ENCODE measurements around the gene GULP1.

DNA sequence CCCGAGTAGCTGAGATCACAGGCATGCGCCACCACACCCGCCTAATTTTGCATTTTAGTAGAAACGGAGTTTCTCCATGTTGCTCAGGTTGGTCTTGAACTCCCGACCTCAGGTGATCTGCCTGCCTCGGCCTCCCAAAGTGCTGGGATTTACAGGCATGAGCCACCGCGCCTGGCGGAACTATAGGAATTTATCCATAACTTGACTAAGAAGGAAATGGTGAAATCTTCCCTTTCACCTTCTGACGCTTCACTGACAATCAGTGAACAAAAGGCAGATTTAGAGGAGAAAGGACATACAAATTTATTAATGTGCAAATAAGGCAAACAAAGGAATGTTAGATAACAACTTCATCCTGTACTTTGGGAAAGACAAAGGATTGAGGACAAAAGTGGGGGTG, 15.4 kb upstream of the GULP1 start:
- TF ChIP-seq, protein P1, sequence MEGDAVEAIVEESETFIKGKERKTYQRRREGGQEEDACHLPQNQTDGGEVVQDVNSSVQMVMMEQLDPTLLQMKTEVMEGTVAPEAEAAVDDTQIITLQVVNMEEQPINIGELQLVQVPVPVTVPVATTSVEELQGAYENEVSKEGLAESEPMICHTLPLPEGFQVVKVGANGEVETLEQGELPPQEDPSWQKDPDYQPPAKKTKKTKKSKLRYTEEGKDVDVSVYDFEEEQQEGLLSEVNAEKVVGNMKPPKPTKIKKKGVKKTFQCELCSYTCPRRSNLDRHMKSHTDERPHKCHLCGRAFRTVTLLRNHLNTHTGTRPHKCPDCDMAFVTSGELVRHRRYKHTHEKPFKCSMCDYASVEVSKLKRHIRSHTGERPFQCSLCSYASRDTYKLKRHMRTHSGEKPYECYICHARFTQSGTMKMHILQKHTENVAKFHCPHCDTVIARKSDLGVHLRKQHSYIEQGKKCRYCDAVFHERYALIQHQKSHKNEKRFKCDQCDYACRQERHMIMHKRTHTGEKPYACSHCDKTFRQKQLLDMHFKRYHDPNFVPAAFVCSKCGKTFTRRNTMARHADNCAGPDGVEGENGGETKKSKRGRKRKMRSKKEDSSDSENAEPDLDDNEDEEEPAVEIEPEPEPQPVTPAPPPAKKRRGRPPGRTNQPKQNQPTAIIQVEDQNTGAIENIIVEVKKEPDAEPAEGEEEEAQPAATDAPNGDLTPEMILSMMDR (conservative IDR thresholded peaks at IDR 0.05; ENCODE audit: low read depth, low read length), result no peak
- TF ChIP-seq, protein P2, sequence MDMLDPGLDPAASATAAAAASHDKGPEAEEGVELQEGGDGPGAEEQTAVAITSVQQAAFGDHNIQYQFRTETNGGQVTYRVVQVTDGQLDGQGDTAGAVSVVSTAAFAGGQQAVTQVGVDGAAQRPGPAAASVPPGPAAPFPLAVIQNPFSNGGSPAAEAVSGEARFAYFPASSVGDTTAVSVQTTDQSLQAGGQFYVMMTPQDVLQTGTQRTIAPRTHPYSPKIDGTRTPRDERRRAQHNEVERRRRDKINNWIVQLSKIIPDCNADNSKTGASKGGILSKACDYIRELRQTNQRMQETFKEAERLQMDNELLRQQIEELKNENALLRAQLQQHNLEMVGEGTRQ (IDR thresholded peaks at IDR 0.05; ENCODE audit: low read depth, low read length), result no peak
- TF ChIP-seq CEBPB (IDR thresholded peaks at IDR 0.05; ENCODE audit: low read depth, low read length), result no peak
- TF ChIP-seq RFX5 (IDR thresholded peaks at IDR 0.05; ENCODE audit: low read depth, low read length), result no peak
- no peak for TF ChIP-seq BHLHE40 (IDR thresholded peaks at IDR 0.05; ENCODE audit: low read depth, low read length)
- TF ChIP-seq RAD21 (IDR thresholded peaks at IDR 0.05; ENCODE audit: low read length), result no peak
- no peak for TF ChIP-seq POLR2A (IDR thresholded peaks at IDR 0.05; ENCODE audit: low read depth, low read length)
- TF ChIP-seq CHD1 (IDR thresholded peaks at IDR 0.05; ENCODE audit: low read depth, low read length), result no peak
- TF ChIP-seq, protein P3, sequence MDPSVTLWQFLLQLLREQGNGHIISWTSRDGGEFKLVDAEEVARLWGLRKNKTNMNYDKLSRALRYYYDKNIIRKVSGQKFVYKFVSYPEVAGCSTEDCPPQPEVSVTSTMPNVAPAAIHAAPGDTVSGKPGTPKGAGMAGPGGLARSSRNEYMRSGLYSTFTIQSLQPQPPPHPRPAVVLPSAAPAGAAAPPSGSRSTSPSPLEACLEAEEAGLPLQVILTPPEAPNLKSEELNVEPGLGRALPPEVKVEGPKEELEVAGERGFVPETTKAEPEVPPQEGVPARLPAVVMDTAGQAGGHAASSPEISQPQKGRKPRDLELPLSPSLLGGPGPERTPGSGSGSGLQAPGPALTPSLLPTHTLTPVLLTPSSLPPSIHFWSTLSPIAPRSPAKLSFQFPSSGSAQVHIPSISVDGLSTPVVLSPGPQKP (IDR thresholded peaks at IDR 0.05; ENCODE audit: borderline replicate concordance, low read depth, low read length), result no peak
- TF ChIP-seq RCOR1 (IDR thresholded peaks at IDR 0.05; ENCODE audit: insufficient replicate concordance, low read length), result no peak
